ENCODE measurements around the gene RCCD1. TPM values are rescaled to one million over a fixed set of nuclear protein-coding genes. Genes with fewer than 3 reads are reported as not detected.

The RCCD1 gene
- total RNA-seq, 1 donor from 2014 or later, result 20.3 TPM

GRCh38 chr15:90931575-90931827 lies 23.2 kb upstream of the RCCD1 start:
- no peak for DNase-seq (ENCODE audit: extremely low spot score, unreplicated experiment)
- Mint-ChIP-seq H3K9me3 (no peaks in the 10 kb centered on the region), H3K4me3 (peak overlapping the region; percentile 97), H3K27ac (peak overlapping the region; percentile 97), H3K4me1 (ENCODE audit: unreplicated experiment) (peaks cover 26% of the 10 kb centered on the region), H3K36me3 (peaks cover 4% of the 10 kb centered on the region), H3K27me3 (no peaks in the 10 kb centered on the region)
- TF ChIP-seq CTCF (conservative IDR thresholded peaks at IDR 0.05), result no peak

GRCh38 chr15:90931828-90932659 lies 22.6 kb upstream of the RCCD1 start, which contains the start of gene HDDC3:
TSS of gene HDDC3 (minus strand) at chr15:90932549. CDS start at chr15:90932540, 9 bp downstream.
- peaks cover 4% of the 10 kb centered on the region for H3K36me3 Mint-ChIP-seq
- peak within 1 kb of the TSS; percentile 97 for H3K27ac Mint-ChIP-seq
- TF ChIP-seq CTCF (conservative IDR thresholded peaks at IDR 0.05), result peak; percentile 98
- H3K27me3 Mint-ChIP-seq, result no peaks in the 10 kb centered on the region
- peaks cover 31% of the 10 kb centered on the region for H3K4me1 Mint-ChIP-seq (ENCODE audit: unreplicated experiment)
- no peaks in the 10 kb centered on the region for H3K9me3 Mint-ChIP-seq
- peak within 1 kb of the TSS; percentile 97 for H3K4me3 Mint-ChIP-seq
- DNase-seq (ENCODE audit: extremely low spot score, unreplicated experiment), result peak; percentile 93

GRCh38 chr15:90932660-90932991 lies 22.1 kb upstream of the RCCD1 start:
- peak overlapping the region; percentile 39 for H3K27ac Mint-ChIP-seq
- H3K4me1 Mint-ChIP-seq (ENCODE audit: unreplicated experiment), result peaks cover 31% of the 10 kb centered on the region
- peak overlapping the region; percentile 97 for H3K4me3 Mint-ChIP-seq
- no peaks in the 10 kb centered on the region for H3K27me3 Mint-ChIP-seq
- no peak for DNase-seq (ENCODE audit: extremely low spot score, unreplicated experiment)
- H3K9me3 Mint-ChIP-seq, result no peaks in the 10 kb centered on the region
- TF ChIP-seq CTCF (conservative IDR thresholded peaks at IDR 0.05), result peak; percentile 13
- peaks cover 4% of the 10 kb centered on the region for H3K36me3 Mint-ChIP-seq

GRCh38 chr15:90933301-90933700 lies 21.4 kb upstream of the RCCD1 start:
- no peak for TF ChIP-seq CTCF (conservative IDR thresholded peaks at IDR 0.05)
- Mint-ChIP-seq H3K27me3 (no peaks in the 10 kb centered on the region), H3K9me3 (no peaks in the 10 kb centered on the region), H3K4me1 (ENCODE audit: unreplicated experiment) (peaks cover 31% of the 10 kb centered on the region), H3K36me3 (peaks cover 4% of the 10 kb centered on the region), H3K27ac (no peak overlapping the region), H3K4me3 (peak overlapping the region; percentile 97)
- no peak for DNase-seq (ENCODE audit: extremely low spot score, unreplicated experiment)

- DNase-seq (ENCODE audit: extremely low spot score, unreplicated experiment), result no peak
- Mint-ChIP-seq H3K9me3 (no peaks in the 10 kb centered on the region), H3K36me3 (peaks cover 4% of the 10 kb centered on the region), H3K27me3 (no peaks in the 10 kb centered on the region), H3K27ac (peak overlapping the region; percentile 94), H3K4me3 (peak overlapping the region; percentile 93), H3K4me1 (ENCODE audit: unreplicated experiment) (peaks cover 31% of the 10 kb centered on the region)
- TF ChIP-seq CTCF (conservative IDR thresholded peaks at IDR 0.05), result peak; percentile 90
These were observed 20.3 kb upstream of the RCCD1 start for GRCh38 chr15:90934256-90934948.
